ENCODE measurements around the gene CAMK1D. TPM values are rescaled to one million over a fixed set of nuclear protein-coding genes. Genes with fewer than 3 reads are reported as not detected.

CAMK1D gene
- total and polyA plus RNA-seq, 2 of the 8 experiments (the other 6 are each of a cell fraction or from before 2014, with no cell fraction given): 3.5 to 10.6 TPM

DNA sequence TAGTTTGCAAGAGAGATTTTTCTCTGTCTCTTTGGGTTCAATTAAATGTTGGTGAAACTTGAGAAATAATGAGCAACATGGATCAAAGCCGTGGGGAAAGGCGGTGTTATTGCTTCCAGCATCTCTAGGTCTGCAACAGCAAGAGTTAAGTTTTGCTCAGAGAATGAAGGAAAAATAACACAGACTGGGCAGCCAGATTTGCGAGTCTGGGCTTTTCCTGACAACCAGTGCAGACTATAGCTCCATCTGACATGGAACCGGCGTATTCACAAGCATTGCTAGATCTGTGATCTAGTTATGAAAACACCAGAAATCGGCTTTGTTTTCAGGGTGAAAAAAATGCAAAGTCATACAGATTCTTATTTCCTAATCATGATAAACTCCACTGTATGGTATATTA, 110.4 kb downstream of the CAMK1D start:
- no peak for FAIRE-seq
- no peak for TF ChIP-seq BCL11A (IDR thresholded peaks at IDR 0.05; ENCODE audit: low read depth in 2 of 2, low read length in 2 of 2)
- TF ChIP-seq POLR2A (IDR thresholded peaks at IDR 0.05; ENCODE audit: control extremely low read depth in 1 of 2, low read depth in 2 of 2, low read length in 2 of 2): no peak
- TF ChIP-seq JUN (IDR thresholded peaks at IDR 0.05; ENCODE audit: low read depth, low read length): no peak
- TF ChIP-seq, protein P1, sequence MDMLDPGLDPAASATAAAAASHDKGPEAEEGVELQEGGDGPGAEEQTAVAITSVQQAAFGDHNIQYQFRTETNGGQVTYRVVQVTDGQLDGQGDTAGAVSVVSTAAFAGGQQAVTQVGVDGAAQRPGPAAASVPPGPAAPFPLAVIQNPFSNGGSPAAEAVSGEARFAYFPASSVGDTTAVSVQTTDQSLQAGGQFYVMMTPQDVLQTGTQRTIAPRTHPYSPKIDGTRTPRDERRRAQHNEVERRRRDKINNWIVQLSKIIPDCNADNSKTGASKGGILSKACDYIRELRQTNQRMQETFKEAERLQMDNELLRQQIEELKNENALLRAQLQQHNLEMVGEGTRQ (IDR thresholded peaks at IDR 0.05; ENCODE audit: low read length): no peak
- no peak for TF ChIP-seq RAD21 (IDR thresholded peaks at IDR 0.05 in 1 of 2, conservative IDR thresholded peaks at IDR 0.05 in 1 of 2; ENCODE audit: low read depth in 2 of 2, low read length in 2 of 2)
- TF ChIP-seq NANOG (IDR thresholded peaks at IDR 0.05; ENCODE audit: insufficient read depth, low read depth, low read length, poor library complexity, severe bottlenecking): no peak
- TF ChIP-seq HDAC6 (IDR thresholded peaks at IDR 0.05; ENCODE audit: low read depth, low read length): no peak
- TF ChIP-seq YY1 (IDR thresholded peaks at IDR 0.05; ENCODE audit: low read depth, low read length): no peak
- no peak for TF ChIP-seq SIRT6 (IDR thresholded peaks at IDR 0.05; ENCODE audit: low read length)
- no peak for TF ChIP-seq KDM4A (IDR thresholded peaks at IDR 0.05; ENCODE audit: low read depth, low read length, severe bottlenecking)
- no peak for TF ChIP-seq GTF2F1 (IDR thresholded peaks at IDR 0.05; ENCODE audit: borderline replicate concordance, low read depth, low read length)
- no peak for TF ChIP-seq TBP (IDR thresholded peaks at IDR 0.05; ENCODE audit: low read depth, low read length)
- TF ChIP-seq CEBPB (IDR thresholded peaks at IDR 0.05; ENCODE audit: low read depth, low read length): no peak
- no peak for TF ChIP-seq KDM1A (IDR thresholded peaks at IDR 0.05; ENCODE audit: borderline replicate concordance, low read length)

More for the DNA sequence above, 110.4 kb downstream of the CAMK1D start:
- Histone ChIP-seq H2AK5ac (ENCODE audit: low read depth, low read length) (no peak overlapping the region), H2BK20ac (ENCODE audit: low read length) (no peak overlapping the region), H2BK120ac (replicated peaks; ENCODE audit: low read depth, low read length) (no peak overlapping the region), H3K23me2 (ENCODE audit: low read depth, low read length) (no peaks in the 10 kb centered on the region), H3K9ac (replicated peaks in 1 of 4; ENCODE audit: extremely low read depth in 1 of 4, low read depth in 3 of 4, low read length in 3 of 4) (no peak overlapping the region), H2BK5ac (ENCODE audit: low read depth, low read length) (no peak overlapping the region), H3K36me3 (ENCODE audit: control insufficient read depth in 2 of 4, insufficient read depth in 4 of 4, low read length in 3 of 4) (no peaks in the 10 kb centered on the region), H3K4me2 (ENCODE audit: insufficient read depth in 1 of 2, low read depth in 2 of 2, low read length in 2 of 2) (no peak overlapping the region), H3K27me3 (replicated peaks in 1 of 4; ENCODE audit: control insufficient read depth in 3 of 4, extremely low read depth in 1 of 4, insufficient read depth in 3 of 4, low read length in 3 of 4) (no peaks in the 10 kb centered on the region), H3K14ac (ENCODE audit: insufficient read length) (no peak overlapping the region), H4K91ac (replicated peaks; ENCODE audit: insufficient read length, low read length) (no peak overlapping the region), H3K23ac (ENCODE audit: insufficient read length) (no peak overlapping the region), H3K79me1 (ENCODE audit: low read depth, low read length) (no peaks in the 10 kb centered on the region), H3K4me3 (ENCODE audit: extremely low read depth in 1 of 4, insufficient read depth in 2 of 4, low read depth in 3 of 4, low read length in 4 of 4) (no peak overlapping the region), H2AFZ (ENCODE audit: low read length) (no peak overlapping the region), H3K9me3 (ENCODE audit: insufficient read depth in 2 of 2, low read depth in 1 of 2, low read length in 1 of 2) (no peaks in the 10 kb centered on the region), H4K5ac (ENCODE audit: insufficient read length, low read depth, low read length) (no peak overlapping the region), H3K18ac (ENCODE audit: extremely low read depth, low read length) (no peak overlapping the region), H3K27ac (ENCODE audit: low read depth, low read length) (no peak overlapping the region), H4K20me1 (replicated peaks in 1 of 2; ENCODE audit: control insufficient read depth in 1 of 2, insufficient read depth in 2 of 2, low read length in 2 of 2) (peaks cover 0 to 2% of the 10 kb centered on the region in 2 experiments), H3K4ac (replicated peaks; ENCODE audit: insufficient read length, low read depth, low read length) (no peak overlapping the region), H4K8ac (ENCODE audit: extremely low read depth, insufficient read depth, low read length) (no peak overlapping the region), H2BK12ac (ENCODE audit: low read depth, low read length) (no peak overlapping the region), H3K79me2 (ENCODE audit: control insufficient read depth in 1 of 2, insufficient read depth in 2 of 2, low read length in 2 of 2) (no peaks in the 10 kb centered on the region), H3K4me1 (replicated peaks in 1 of 4; ENCODE audit: control insufficient read depth in 3 of 4, insufficient read depth in 4 of 4, low read length in 3 of 4) (no peaks in the 10 kb centered on the region; a peak in 1 of 7 replicates), H3K56ac (replicated peaks; ENCODE audit: insufficient read length, low read depth, low read length) (no peak overlapping the region), H2BK15ac (ENCODE audit: low read length) (no peak overlapping the region)
- CTCF ChIA-PET (ENCODE audit: partially characterized antibody): interaction anchor here (0.6 to 1.6 kb wide), 3 partner anchors 22 to 253 kb away, joined by 3 to 4 read pairs (median 4); no protein-coding TSS in a partner anchor
- 87% methylated on average over 6 of the region's 6 CpGs; no CpG with 5 or more reads in 1 of the 2 experiments for WGBS, 2 experiments (ENCODE audit: extremely low coverage in 1 of 2, insufficient coverage in 1 of 2, insufficient read length in 1 of 2, insufficient replicate concordance in 2 of 2, low coverage in 1 of 2, low lambda C conversion rate in 2 of 2, missing lambda C conversion rate in 1 of 2)
- no peak for DNase-seq (ENCODE audit: low read depth in 1 of 2, low spot score in 2 of 2)
- POLR2A ChIA-PET (ENCODE audit: partially characterized antibody): no interaction called here

All from H1 (cell line).